ENCODE data around the gene GFY. TPM values are rescaled to one million over a fixed set of nuclear protein-coding genes. Genes with fewer than 3 reads are reported as not detected.

Gene GFY
- total and polyA plus RNA-seq, 9 of the 15 experiments (the other 6 are each of a cell fraction or from before 2014, with no cell fraction given) = 0.06 to 0.40 (median 0.19) TPM; not detected in 3

GRCh38 chr19:49423985-49424303 lies 1.2 kb upstream of the GFY start (continued):
- TF ChIP-seq ZNF41 (CRISPR knock-in tag; conservative IDR thresholded peaks at IDR 0.05) (no peak), ZBTB2 (IDR thresholded peaks at IDR 0.05) (0 out of 2 replicates have a peak, but pooled peaks have one; percentile 4)

GRCh38 chr19:49425922-49426592 lies 869 bp downstream of the GFY start:
- FAIRE-seq (peak; percentile 59), ATAC-seq (peak; percentile 57), DNase-seq (ENCODE audit: extremely low read depth in 1 of 4, low spot score in 3 of 4) (peak; percentile 80 to 86 (median 81))
- H2AFZ ChIP-seq (ENCODE audit: low read depth, low read length) = peak overlapping the region; percentile 83
- CTCF ChIA-PET (ENCODE audit: low intra/inter-chr PET ratio) = no interaction called here
- H3K79me2 ChIP-seq (ENCODE audit: control insufficient read depth, insufficient read depth, low read length) = peaks cover 6% of the 10 kb centered on the region
- H3K4me3 ChIP-seq = peak overlapping the region; percentile 24
- in situ Hi-C loops (cut with MboI) = no loop called here
- peak overlapping the region; percentile 16; the same call in 1 of the 3 replicates for H3K27ac ChIP-seq (ENCODE audit: extremely low read depth, low read depth, low read length)
- H3K9me3 ChIP-seq (replicated peaks; ENCODE audit: control insufficient read depth, insufficient read depth, low read depth, low read length) = no peaks in the 10 kb centered on the region
- H3K36me3 ChIP-seq (ENCODE audit: control insufficient read depth, insufficient read depth, low read length) = no peaks in the 10 kb centered on the region; the same call in 2 of the 3 replicates
- H4K20me1 ChIP-seq (replicated peaks; ENCODE audit: control insufficient read depth, insufficient read depth, low read length) = no peaks in the 10 kb centered on the region
- H3K9ac ChIP-seq (ENCODE audit: insufficient read depth in 1 of 2, low read depth in 2 of 2, low read length in 2 of 2) = peak overlapping the region in 1 of 2 experiments; percentile 86; a peak in 3 of 4 replicates
- H3K4me2 ChIP-seq (ENCODE audit: insufficient read depth, low read length) = peak overlapping the region; percentile 76
- H3K4me1 ChIP-seq (replicated peaks in 1 of 2; ENCODE audit: control insufficient read depth in 2 of 2, insufficient read depth in 2 of 2, low read length in 2 of 2) = peaks cover 56 to 76% of the 10 kb centered on the region in 2 experiments
- WGBS (ENCODE audit: insufficient coverage, low coverage, missing lambda C conversion rate) = 4% methylated on average over 30 of the region's 30 CpGs
- no peaks in the 10 kb centered on the region for H3K27me3 ChIP-seq (ENCODE audit: control insufficient read depth in 2 of 2, insufficient read depth in 2 of 2, low read length in 2 of 2)
- POLR2A ChIA-PET = interaction anchor here (0.6 to 1.4 kb wide), 8 partner anchors 9 to 568 kb away, joined by 3 read pairs; partner anchors contain the start of genes PIH1D1 and PPP1R15A
- BruUV-seq (replicated peaks) = no TSS peak
- intact Hi-C loops (cut with micrococcal nuclease) = no loop called here
- no peaks in the 10 kb centered on the region for H3K9me1 ChIP-seq (ENCODE audit: control insufficient read depth, insufficient read depth, low read length)
- TF ChIP-seq ZNF655 (CRISPR knock-in tag; IDR thresholded peaks at IDR 0.05) = no peak
- peak; percentile 48 for TF ChIP-seq TBP (optimal IDR thresholded peaks at IDR 0.05; ENCODE audit: low read depth, low read length)
- TF ChIP-seq SPI1 (IDR thresholded peaks at IDR 0.05; ENCODE audit: borderline replicate concordance, low read depth, low read length) = peak; percentile 33; the same call in 1 of the 2 replicates
- peak; percentile 31; the same call in 1 of the 2 replicates for TF ChIP-seq ZFP91 (CRISPR knock-in tag; IDR thresholded peaks at IDR 0.05)
- no peak for TF ChIP-seq TARDBP (IDR thresholded peaks at IDR 0.05)
- TF ChIP-seq FOXK2 (conservative IDR thresholded peaks at IDR 0.05 in 1 of 2, IDR thresholded peaks at IDR 0.05 in 1 of 2; ENCODE audit: low read depth in 2 of 2) = peak; percentile 31 to 55; a peak in 2 of 4 replicates
- peak in 1 of 2 experiments; percentile 44; a peak in 1 of 4 replicates for TF ChIP-seq MAZ (CRISPR knock-in tag; conservative IDR thresholded peaks at IDR 0.05 in 1 of 2, IDR thresholded peaks at IDR 0.05 in 1 of 2)
- 0 out of 4 replicates have a peak, but pooled peaks of 1 of the 2 experiments have one; percentile 44 for TF ChIP-seq FOXA3 (CRISPR knock-in tag; conservative IDR thresholded peaks at IDR 0.05 in 1 of 2, IDR thresholded peaks at IDR 0.05 in 1 of 2)
- peak; percentile 88 for TF ChIP-seq TOE1 (IDR thresholded peaks at IDR 0.05; ENCODE audit: borderline replicate concordance)
- TF ChIP-seq TOE1 (CRISPR knock-in tag; IDR thresholded peaks at IDR 0.05; ENCODE audit: borderline replicate concordance, low read depth) = no peak
- no peak for TF ChIP-seq JUND (IDR thresholded peaks at IDR 0.05; ENCODE audit: borderline replicate concordance, low read depth, low read length)
- TF ChIP-seq JUND (tag; IDR thresholded peaks at IDR 0.05; ENCODE audit: borderline replicate concordance, low read depth, low read length) = 0 out of 3 replicates have a peak, but pooled peaks have one; percentile 10
- no peak for TF ChIP-seq NR2F6 (CRISPR knock-in tag; IDR thresholded peaks at IDR 0.05)
- peak; percentile 28 for TF ChIP-seq CTBP1 (IDR thresholded peaks at IDR 0.05; ENCODE audit: borderline replicate concordance)
